Measurements from ENCODE around the gene PLCD1.
"Not testable (repeated sequence)": the region's sequence is repeated elsewhere in the genome, so short reads cannot be mapped to it uniquely, and the experiment has no call there.

PLCD1 gene

DNA sequence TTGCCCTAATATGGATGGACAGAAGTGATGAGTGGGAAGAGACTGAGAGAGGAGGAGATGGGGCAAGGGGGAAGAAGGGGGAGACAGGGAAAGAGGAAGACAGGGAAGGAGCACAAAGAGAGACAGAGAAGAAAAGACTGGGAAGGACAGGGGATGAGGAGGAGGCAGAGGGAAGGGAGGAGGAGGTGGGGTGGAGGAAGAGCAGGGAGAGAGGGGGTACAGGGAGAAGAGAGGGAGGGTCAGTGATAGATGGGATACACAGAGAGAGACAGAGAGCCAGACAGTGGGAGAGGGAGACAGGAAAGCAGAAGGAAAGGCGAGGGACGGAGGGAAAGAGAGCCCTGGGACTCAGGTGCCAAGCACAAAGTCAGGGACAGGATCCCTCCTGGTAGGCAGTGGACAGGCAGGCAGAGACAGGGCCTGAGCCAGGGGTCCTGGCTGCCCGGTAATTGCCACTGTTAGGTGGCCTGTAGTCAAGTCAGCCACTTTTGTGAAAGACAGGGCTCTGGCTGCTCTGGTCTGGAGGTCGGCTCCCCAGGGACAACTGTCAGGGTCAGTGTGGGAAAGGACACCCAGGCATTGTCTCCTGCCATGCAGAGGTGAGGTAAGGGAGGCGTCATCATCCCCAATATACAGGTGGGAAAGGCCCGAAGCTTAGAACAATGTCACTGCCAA lies 29.1 kb downstream of the PLCD1 start:
- no peak for DNase-seq (ENCODE audit: low read depth)

DNA sequence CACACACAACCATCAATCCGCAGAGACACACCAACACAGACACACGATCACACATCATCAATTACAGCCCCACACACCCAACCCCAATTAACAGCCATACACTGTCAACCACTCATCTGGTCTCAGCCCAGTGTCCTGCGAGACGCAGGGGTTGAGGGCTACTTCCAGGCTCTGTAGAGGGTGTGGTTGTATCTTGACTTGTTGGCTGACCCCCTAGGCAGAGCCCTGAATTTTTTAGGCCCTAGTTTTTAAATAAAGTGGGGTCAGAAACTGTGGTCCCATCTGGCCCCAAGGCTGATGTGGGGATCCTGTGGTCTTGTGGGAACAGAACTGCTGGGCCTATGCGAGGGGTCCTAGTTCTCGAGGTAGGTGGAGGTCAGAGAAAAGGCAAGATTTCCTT lies 29.6 kb downstream of the PLCD1 start:
- DNase-seq (ENCODE audit: low read depth), result no peak

DNA sequence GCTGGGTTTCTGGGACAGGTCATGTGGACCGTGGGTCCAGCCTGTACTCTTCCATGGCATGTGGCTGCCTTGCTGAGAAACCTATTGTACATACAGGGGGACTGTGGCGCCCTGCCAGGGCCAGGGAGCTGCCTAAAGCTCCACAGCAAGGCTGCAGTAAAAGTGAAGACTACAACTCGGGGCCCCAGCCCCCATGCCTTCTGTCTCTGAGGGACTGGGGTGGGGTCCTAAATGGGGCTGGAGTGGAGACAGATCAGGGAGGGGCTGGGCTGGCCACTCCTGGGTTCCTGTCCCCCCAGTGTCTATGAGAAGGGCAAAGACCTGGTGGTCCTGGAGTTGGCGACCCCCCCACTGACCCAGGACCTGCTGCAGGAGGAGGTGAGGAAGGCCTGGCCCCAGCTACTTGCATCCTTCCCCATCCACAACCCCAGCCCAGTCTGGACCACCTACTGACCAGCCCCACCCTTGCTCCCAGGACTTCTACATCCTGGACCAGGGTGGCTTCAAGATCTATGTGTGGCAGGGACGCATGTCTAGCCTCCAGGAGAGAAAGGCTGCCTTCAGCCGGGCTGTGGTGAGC lies 31.6 kb downstream of the PLCD1 start:
- DNase-seq (ENCODE audit: low read depth), result no peak

DNA sequence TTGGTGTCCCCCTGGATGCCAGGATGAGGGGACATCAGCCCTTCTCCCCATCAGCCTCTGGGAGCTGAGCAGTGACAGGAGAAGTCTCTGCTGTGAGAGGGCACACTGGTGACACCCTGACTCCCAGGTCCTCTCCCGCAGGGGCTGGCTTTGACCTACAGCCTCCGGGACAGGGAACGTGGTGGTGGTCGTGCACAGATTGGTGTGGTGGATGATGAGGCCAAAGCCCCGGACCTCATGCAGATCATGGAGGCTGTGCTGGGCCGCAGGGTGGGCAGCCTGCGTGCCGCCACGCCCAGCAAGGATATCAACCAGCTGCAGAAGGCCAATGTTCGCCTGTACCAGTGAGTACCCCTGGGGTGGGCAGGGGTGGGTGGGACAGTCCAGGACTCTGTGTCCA lies 32.1 kb downstream of the PLCD1 start:
- DNase-seq (ENCODE audit: low read depth), result no peak

DNA sequence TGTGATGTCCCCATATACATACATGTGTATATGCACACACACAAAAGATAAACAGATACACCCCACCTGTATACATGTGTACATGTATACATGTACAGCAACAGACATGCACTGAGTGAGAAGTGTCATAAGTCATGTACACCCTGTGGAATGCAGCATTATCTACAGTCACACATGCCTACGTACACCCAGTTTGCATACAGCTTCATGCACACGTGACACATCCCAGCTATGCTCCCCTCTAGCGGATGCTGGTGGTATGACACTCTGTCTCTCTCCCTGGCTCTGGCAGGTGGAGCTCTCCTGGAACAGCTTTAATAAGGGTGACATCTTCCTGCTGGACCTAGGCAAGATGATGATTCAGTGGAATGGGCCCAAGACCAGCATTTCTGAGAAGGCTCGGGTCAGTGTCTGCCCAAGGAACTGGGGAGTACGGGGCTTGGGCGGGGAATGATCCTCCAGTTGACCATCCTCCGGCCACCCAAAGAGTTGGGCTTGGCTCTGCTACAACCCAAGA lies 32.6 kb downstream of the PLCD1 start:
- peak; percentile 77 for DNase-seq (ENCODE audit: low read depth)

DNA sequence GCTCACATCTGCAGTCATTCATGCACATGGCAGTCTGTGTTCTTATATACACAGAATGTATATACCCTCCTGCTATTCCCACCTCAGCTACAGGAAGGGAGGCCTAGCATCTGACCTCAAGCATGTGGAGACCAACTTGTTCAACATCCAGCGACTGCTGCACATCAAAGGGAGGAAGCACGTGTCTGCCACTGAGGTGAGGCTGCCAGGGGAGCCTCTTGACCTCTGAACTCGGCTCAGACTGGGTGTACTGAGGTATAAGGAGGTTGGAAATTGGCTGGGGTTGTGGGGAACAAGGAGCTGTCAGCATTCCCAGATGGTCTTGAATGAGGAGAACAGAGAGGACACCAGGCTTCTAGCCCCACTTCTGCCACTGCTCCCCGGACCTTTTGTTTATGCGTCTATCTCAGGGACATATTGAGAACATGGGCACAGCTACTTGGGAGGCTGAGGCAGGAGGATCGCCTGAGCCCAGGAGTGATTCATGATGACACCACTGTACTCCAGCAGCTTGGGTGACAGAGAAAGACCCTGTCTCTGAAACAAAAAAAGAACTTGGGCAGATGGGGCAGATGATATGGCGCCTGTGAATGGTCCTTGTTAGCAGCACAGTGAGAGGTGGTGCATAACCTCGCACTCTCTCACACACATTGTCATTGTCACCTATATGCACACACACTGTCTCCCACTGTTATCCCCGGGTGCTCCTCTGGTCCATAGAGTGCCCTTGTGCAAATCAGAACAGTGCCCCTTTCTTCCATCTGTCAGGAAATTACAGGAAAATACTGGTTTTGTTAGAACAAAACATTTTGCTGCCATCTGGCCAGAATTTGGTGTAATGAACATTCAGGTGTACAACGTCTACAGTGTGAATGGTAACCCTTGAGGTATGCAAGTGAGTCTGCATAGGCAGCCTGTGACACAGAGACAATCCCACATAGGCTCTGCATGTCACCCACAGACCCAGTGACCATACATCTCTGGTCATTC lies 33.5 kb downstream of the PLCD1 start:
- DNase-seq (ENCODE audit: low read depth), result no peak

DNA sequence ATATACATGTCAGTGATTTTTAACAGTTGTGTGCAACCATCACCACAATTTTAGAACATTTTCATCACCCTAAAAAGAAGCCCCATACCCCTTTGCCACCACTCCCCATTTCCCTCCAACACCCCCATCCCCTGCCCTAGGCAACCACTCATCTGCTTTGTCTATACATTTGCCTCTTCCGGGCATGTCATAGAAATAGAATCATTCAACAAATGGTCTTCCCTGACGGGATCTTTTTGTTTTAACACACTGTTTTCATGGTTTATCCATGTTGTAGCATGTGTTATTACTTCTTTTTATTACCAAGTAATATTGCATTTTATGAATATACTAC lies 34.8 kb downstream of the PLCD1 start:
- no peak for DNase-seq (ENCODE audit: low read depth)

DNA sequence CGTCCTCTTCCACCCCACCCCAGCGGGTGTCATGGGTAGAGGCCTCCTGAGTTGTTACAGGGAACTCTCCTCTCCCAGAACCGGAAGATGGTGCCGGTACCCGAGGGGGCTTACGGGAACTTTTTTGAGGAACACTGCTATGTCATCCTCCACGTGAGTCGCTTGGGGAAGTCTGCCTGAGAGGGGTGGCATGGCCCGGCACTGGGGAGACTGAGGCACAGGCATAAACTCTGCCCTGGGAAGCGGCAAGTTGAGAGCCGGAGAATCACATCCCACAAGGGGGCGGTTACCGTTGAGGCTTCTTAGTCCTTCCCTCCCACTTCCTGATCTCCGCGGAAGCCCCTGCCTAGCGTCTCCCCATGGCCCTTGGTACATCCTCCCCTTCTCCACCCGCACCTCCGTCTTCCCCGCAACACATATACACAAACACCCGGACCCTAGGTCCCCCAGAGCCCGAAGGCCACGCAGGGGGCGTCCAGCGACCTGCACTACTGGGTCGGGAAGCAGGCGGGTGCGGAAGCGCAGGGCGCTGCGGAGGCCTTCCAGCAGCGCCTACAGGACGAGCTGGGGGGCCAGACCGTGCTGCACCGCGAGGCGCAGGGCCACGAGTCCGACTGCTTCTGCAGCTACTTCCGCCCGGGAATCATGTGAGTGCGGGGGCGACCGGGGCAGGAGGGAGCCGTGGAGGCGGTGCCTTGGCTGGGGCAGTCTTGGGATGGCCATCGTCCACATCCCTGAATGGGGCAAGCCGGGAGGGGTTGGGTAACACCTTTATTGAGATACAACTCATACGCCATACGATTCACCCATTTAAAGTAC lies 35.4 kb downstream of the PLCD1 start:
- DNase-seq (ENCODE audit: low read depth), result peak; percentile 63

DNA sequence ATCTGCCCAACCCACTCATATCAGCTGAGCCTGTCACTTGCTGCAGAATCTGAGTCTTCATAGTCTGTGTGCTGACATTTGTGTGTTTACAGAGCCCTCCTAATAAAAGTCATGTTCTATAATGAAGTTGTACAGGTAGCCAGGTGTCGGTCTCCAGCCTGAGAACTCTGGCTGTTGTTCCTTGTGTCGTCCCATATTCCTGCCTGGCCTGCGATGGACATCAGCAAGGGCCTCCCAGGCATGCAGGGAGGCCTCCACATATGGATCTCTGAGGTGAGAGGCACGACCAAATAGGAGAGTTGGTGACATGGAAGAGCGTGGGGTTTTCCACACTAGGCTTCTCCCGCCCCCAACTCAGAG lies 36.0 kb downstream of the PLCD1 start:
- no peak for DNase-seq (ENCODE audit: low read depth)

DNA sequence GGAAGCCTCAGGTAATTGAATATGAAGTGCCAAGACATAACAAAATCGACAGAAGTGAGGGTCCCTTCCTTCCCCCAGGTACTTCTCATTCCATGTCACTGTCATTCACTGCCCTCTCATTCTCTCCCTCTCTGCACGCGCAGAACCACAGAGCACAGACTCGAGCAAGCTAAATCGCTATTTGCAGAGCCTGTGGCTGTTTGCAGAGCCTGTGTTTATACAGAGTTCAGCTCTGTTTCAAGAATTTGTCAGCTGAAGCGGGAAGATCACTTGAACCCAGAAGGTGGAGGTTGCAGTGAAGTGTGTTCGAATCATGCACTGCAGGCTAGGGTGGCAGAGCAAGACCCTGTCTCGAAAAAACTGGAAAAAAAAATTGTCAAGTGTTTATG lies 36.4 kb downstream of the PLCD1 start:
- no peak for DNase-seq (ENCODE audit: low read depth)

DNA sequence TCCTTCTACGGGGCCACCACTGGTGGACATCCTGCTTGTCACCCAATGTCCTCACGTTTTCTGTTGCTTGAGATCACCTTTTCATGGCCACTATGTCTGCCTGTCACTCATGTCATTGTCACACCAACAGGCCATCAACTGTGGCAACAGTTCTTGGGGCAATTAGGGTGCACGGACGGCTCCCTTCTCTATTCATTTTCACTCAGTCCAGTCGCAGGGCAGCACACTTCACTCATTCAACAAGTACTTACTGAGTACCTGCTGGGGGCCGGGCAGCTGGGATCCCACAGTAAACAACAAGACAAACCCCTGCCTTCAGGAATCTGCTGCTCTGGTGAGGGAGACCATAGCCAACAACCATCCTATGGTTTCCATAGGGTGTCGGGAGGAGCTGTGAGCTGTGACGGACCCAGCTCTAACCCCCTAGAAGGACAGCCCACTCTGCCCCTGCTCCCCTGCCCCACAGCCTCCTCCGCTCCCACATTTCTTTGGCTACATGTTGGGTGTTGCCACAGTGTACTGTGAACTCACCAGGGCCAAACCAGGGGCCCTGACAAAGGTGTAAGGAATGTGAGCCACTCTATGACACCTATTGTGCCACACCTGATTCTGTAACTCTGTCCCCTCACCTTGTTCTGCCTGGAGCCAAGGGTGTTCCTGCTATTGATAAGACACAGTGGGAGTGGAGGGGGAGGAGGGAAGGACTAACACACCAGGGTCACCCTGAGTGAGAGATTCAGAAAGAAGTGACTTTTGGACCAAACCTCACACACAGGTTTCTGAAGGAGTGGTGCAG lies 37.0 kb downstream of the PLCD1 start:
- DNase-seq (ENCODE audit: low read depth), result no peak

DNA sequence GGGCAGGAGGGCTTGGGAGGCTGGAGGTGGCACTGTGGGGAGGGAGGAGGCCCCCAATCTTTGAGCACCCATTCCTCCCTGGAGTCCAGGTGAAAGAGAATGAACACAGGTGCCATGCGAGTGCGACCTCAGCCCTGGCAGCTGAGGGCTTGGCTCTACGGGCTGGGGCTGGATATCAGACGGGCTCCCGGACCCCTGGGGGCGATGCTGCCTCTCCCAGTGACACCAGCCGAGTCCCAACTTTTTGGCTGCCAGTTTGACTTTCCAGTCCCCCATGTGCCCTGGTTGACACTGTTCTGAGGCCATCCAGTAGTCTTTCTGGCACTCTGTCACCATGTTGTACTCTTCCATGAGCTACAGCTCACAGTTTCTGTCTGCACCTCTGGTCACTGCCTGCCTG lies 37.6 kb downstream of the PLCD1 start:
- DNase-seq (ENCODE audit: low read depth), result no peak

DNA sequence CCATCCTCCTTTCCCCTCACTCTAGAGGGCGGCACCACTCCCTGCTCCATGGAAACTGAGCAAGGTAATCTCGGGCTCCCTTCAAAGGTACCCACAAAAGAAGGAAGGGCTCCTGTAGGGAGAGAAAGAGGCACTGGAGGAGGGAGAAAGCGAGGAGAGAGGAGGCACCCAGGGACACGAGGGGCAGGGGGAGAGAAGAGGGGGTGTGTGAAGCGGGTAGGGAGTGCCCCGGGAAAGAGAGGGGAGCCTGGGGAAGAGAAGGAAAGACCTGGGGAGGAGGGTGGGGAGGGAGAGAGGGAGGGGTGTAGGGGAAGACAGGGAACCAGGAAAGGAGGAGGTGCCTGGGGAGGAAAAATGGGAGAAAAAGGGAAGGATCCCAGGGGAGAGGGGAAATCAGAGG lies 38.3 kb downstream of the PLCD1 start:
- DNase-seq (ENCODE audit: low read depth), result no peak

DNA sequence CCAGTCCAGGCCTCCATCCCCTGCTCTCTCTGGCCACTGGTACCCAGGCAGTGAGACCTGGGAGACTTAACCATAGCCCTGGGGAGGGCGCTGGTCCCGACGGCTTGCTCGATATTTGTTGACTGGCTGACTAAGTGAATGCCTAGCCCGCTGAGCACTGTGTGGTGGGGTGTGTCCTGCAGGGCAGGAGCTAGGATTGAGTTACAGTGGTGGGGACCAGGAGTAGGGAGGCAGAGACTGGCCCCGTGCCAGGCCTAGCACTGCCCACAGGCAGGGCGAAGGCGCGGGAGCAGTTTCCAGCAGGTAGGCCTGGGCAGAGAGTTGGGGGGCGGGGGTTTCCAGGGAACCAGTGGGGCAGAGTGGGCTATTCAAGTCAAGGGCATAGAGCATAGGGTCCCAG lies 38.9 kb downstream of the PLCD1 start, which contains the start of gene VILL:
Gene VILL, plus strand, starts transcription at position 260 of the 400 bp plus-strand sequence. CDS start 2,887 bp downstream, outside the sequence.
- DNase-seq (ENCODE audit: low read depth), result no peak

DNA sequence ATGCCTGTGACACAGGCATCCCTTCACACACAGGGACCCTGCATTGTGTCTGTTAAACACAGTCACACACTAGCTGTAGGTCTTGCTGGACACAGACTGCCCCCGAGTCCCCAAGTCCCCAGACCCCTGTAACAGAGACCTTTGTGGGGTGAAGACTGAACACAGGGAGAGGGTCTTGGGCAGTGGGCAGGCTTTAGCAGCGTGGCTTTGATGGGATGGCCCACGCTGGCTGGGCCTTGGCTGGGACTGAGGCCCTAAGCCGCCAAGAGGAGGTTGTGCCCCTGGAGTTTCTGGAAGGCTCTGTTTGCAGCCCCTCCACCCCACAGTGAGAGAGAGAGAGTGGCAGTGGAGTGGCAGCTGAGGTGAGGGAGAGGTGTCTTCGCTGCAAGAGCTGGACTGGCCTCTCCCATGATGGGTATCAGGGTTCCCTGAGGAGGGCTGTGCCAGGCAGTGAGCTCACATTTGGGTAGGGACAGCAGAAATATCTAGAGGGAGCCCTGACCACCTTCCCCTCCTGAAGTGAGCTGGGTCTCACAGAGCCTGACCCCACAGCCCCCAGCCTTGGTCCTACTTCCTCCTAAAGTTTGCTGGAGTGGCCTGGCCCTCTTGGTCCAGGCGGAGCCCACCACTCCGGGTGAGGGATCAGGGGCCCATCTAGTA lies 39.5 kb downstream of the PLCD1 start:
- DNase-seq (ENCODE audit: low read depth), result no peak

DNA sequence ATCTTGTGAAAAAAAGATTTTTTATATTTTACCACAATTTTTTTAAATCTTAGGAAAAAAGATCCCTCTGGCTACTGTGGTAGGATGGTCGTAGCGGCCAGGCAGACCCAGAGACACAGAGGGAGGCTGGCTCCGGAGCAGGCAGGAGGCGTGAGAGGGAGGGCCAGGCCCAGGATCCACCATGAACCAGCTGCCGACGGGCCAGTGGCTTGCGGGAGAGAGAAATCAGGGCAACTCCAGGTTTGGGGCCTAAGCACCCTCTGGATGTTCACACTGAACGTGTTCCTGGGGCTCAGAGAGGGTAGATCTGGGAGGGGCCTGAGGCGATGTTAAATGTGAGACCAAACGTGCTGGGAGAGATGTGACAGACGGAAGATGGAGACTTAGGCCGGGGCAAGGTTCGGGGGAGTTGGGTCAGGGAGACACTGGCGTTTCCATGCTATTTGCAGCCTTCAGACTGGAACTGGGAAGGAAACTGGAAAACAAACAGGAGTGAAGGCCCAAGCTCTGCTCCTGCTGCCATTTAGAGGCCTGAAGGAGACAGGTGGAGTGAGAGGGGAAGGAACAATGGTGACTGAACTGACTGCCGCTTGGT lies 40.4 kb downstream of the PLCD1 start:
- no peak for DNase-seq (ENCODE audit: low read depth)

DNA sequence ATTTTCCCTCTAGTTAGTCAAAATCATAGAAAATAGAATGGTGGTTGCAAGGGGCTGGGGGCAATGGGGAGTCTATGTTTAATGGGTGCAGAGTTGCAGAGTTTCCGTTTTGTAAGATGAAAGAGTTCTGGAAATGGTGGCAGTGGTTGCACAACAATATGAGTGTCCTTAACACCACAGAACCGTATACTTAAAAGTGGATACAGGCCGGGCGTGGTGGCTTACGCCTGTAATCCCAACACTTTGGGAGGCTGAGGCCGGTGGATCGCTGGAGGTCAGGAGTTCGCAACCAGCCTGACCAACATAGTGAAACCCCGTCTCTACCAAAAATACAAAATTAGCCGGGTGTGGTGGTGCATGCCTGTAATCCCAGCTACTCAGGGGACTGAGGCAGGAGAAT lies 41.1 kb downstream of the PLCD1 start:
- not testable (repeated sequence) for DNase-seq (ENCODE audit: low read depth)

DNA sequence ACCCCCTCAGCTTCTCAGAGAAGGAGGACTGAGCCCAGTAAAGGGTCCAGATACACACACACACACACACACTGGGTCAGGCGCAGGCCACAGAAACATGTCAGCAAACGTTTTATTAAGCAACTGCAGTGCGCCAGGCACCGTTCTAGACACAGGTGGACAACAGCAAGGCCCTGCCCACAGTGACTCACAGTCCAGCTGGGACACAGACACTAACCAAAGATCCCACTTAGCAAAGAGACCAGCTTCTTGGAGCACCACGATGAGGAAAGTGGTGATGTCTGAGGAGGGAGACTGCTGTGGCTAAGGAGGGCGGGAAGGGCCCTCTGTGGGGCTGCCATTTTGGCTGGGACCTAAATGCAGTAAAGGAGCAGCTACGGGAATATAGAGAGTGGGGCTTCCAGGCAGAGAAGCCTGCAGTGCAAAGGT lies 41.7 kb downstream of the PLCD1 start:
- no peak for DNase-seq (ENCODE audit: low read depth)

DNA sequence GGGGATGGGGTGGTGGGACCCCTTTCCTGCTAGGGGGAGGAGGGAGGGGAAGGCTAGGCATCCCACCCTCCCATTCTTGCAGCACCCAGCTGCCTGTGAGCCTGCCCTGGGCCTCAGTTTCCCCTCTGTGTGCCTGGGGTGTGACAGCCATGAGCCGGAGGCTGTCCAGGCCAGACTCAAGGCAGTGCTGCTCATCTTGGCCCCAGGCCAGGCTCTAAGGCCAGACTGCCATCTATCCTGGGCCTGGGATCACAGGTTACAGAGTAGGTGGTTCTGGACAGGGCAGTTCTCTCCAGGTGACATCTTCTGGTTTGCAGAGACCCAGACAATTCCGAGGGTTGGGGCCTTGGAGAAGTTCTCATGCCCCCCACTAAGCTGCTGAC lies 42.1 kb downstream of the PLCD1 start:
- no peak for DNase-seq (ENCODE audit: low read depth)
